Stimulated activated CD8-positive, alpha-beta memory T cell treated with anti-CD3 and anti-CD28 coated beads, Interleukin-12 subunit alpha, Interleukin-12 subunit beta, amount 100 ng/mL, for 4 hours (primary cell): ENCODE data around the gene PGM2L1.
"Not testable (repeated sequence)": the region's sequence is repeated elsewhere in the genome, so short reads cannot be mapped to it uniquely, and the experiment has no call there.

Source experiments
- DNase-seq: peaks from one replicate; pipeline ENCODE4 v3.0.0-alpha.2; 2020; ENCODE audit warnings: low read depth

Gene PGM2L1

DNA sequence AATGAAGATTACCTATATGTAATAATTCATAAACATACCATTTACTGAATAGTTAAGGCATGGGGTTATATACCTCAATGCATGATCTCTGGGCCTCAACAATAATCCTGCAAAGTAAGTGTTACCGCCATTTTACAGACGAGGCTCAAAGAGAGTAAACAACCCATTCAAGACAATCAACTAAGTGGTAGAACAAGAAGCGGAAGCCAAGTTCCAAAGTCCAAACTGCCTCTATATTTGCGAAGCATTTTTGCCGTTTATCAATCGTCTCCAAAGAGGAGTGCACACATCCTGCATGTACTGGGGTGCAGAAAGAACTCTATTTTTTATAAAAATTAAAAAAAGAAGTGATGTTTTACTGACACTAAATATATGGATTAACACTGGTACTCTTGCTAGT, 59.3 kb downstream of the PGM2L1 start:
- no peak for DNase-seq

DNA sequence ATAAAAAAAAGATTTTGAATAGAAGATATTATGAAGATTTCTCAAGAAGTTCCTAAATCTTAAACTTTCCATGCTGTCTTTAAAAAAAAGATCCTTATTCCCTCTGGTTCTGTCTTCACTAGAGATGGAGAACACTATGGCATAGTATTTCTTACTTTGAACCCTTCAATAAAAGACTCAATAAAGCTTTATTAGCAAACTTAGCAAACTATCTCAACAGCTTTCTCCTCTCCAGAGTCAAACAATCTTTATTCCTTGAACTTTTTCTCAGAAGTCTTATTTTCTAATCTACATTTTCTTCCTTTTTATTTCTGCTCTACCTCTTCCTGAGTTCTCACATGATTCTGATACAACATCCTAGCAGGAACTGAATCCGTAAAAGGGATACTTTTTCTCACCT, 65.0 kb downstream of the PGM2L1 start:
- no peak for DNase-seq

DNA sequence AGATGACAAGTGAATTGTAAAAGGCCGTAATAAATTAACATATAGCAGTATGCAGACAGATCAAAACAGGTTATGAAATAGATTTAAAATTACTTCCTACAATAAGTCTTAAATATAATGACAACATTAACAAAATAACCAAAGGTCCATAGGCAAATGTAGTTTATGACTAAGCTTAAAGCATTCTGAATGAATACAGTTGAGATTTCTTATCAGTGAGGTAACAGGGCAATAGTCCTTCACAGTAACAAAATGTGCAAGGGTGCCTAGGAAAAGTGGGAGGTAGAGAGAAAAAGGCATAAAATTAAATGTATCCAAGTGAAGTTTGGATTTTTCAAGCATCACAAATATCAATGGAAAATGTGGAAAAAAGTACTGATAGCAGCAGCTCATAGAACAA, 65.9 kb downstream of the PGM2L1 start:
- DNase-seq: no peak

DNA sequence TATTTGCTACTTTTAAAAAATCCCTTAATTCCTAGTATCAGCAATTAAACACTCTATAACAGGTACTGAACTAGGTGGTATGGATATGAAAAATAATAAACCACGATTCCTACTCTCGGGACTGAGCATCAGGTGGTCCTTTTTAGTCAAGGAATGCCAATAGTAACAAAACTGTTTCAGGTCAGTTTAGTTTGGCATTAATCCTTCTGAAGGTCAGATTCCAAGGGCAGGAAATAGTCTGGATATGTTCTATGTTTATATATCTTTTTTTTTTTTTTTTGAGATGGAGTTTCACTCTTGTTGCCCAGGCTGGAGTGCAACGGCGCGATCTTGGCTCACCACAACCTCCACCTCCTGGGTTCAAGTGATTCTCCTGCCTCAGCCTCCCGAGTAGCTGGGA, 67.2 kb downstream of the PGM2L1 start:
- DNase-seq: not testable (repeated sequence)

DNA sequence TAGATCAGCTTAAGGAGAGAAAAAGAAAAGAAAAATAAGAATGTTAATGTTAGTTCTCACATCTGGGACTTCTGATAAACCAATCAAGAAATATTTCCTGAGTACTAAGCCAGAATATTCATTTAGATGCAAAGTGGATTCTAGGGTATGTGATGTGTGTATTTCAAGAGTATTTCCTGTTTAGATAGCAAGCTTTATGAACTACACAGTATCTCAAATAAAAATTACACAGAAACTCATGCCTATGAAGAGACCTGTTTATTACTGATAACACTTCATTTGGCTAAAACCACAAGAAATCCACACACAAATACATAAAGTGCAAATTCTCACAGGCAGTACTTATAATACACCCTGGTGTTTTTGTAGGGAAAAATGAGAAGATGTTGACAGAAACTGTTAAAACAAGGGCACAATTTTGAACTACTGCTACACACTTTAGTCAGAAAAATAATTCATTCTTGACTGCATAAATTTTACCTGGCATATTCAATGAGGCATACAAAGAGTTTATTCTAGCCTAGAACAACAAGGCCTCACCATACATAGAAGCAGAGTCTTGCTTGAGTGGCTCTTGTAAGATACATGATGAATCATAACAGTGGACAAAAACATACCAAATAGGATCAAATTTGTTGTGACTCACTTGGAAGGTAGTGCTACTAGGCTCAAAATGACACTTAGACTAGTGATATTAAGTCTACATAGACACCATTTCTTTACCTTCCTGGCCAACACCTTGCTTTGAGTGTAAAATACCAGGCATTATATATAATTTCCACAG, 68.0 kb downstream of the PGM2L1 start:
- DNase-seq: no peak

DNA sequence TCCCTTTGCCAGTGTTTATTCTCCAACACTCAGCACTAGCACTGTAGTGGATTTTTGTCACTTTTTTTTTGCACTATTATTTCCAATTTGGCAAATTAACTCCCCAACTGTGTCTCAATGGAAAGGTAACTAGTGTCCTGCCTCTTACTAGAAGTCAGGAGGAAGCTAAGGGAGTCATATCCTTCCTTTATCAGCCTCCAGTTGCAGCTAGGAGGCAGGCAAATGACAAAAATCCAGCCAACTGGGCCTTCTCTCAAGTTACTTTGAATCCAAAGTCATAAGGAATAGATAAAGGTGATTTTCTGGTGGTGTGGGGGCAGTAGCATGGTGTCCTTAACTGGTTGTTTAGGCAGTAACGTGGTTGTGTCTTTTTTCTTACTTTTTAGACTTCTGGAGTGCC, 71.2 kb downstream of the PGM2L1 start:
- no peak for DNase-seq

- no peak for DNase-seq
Measured at GRCh38 chr11:74326665-74327064, 71.6 kb downstream of the PGM2L1 start.

- DNase-seq: no peak
Measured at GRCh38 chr11:74325649-74326645, 72.3 kb downstream of the PGM2L1 start.

- DNase-seq: no peak
Measured at GRCh38 chr11:74322667-74323066, 75.6 kb downstream of the PGM2L1 start.

DNA sequence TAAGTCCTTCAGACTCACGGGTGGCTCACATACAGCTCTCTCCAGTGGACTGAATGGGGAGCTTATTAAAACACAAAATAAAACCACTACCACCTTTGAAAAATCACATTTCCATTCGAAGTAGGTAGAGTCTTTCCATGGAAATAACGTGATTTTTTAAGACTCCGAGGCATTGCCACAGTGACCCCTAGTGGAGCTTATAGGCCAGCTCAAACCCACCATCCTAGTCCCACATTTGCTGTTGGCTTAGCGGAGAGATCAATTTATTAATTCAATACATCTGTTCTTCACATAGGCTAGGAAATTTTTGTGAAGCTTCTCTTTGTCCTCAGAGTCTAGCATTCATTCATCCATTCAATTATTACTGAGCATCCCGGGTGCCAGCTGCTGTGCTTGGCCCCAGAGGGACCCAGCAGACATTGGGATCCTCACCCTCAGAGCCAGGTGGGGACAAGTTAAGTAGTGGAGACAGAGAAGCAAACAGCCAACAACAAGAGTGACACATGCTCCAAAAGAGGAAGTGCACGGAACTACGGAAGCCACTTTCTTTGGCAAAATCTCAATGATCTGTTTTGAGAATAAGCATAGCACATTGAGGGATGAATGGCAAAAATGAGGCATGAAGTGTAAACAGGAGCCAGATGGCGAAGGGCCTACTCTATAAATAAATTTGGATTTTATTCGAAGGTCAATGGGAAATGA, 76.6 kb downstream of the PGM2L1 start:
- DNase-seq: no peak

DNA sequence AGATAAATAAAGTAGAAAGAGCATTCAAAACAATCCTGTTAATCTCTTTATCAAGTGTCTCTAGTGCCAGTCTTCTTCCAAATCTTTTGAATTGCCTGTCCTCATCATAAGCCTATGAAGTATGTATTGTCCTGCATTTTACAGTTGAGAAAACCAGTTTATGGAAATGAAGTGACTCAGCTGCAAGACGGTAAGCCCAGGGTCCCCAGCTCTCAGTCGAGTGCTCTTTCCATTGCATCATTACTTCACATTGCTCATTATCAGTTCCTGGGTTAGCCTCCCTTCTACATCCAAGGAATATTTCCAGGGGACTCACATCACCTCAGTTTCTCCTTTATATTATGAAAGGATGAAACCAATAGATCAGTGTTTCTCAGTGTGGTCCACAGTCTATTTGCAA, 77.7 kb downstream of the PGM2L1 start:
- no peak for DNase-seq

GRCh38 chr11:74319139-74319816, 79.0 kb downstream of the PGM2L1 start:
- no peak for DNase-seq

GRCh38 chr11:74318241-74318932, 79.8 kb downstream of the PGM2L1 start:
- no peak for DNase-seq

- DNase-seq: no peak
Measured at GRCh38 chr11:74316772-74317505, 81.3 kb downstream of the PGM2L1 start.

GRCh38 chr11:74312326-74312725, 85.9 kb downstream of the PGM2L1 start:
- DNase-seq: no peak

DNA sequence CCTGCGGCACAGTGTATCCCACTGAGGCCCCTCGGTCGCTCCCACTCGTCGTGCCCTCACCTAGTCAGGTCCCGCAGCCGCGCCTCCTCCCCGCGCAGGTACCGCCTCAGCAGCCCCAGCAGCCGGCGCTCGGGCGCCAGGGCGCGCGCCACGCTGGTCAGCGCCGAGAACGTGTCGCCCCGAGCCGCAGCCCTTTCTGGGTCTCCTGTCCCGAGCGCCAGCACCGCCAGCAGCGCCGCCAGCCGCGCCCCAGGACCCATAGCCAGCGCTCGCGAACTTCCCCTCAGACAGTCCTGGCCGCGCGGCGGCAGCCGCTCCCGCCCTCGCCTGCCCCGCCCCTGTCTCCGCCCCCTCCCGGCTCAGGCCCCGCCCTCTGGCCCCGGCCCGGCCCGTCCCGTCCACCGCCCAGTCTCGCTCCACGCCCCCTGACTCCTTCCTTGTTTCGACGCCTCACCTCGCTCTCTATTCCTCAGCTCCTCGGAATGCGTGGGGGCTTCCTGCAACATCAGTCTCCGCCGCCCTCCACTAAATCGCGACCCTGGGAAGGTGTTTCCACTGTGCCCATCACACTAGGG, 86.8 kb downstream of the PGM2L1 start, which contains the start of gene P4HA3:
TSS of gene P4HA3 (minus strand) at position 289 of the 575 bp plus-strand sequence. CDS start at position 260, 29 bp downstream.
- DNase-seq: peak; percentile 15

DNA sequence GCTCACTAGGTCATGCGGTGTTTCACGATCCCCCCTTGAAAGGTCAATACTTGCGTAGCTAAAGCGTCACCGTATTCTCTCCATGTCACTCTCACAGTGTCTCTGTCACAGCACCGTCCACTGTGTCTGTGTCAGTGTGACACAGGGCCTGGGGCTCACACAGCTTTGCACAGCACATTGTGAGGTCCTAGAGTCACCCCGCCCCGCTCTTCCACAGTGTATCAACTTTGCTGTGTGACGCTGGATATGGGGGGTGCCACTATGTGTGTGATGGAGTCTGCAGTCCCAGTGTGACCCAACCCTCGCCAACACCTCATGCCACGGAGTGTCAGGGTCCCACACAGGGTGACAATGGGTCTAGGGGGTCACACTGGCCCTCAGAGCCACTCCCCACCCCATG, 87.4 kb downstream of the PGM2L1 start:
- no peak for DNase-seq

GRCh38 chr11:74307434-74307833, 90.8 kb downstream of the PGM2L1 start:
- no peak for DNase-seq

- DNase-seq: no peak
Measured at GRCh38 chr11:74306435-74307175, 91.6 kb downstream of the PGM2L1 start.
